Cardiac fibroblast (primary cell): ENCODE data around the gene DGKB.

Experiments
- DNase-seq, 2 donors: peaks; one replicate each; pipeline versions ENCODE4 v3.0.0 to v3.0.0-alpha.2; 2010; ENCODE audit warnings: low read depth in 2 of 2
- H3K4me3 ChIP-seq, 2 donors: replicated peaks in 1 of 2; 1 replicate in 1 of 2; 2 replicates in 1 of 2; pipeline ENCODE4 v1.5.1; 2011; ENCODE audit warnings: low read depth in 2 of 2, low read length in 2 of 2, mild to moderate bottlenecking in 2 of 2, moderate library complexity in 1 of 2
- TF ChIP-seq, protein P1 (sequence below): IDR thresholded peaks from one replicate; pipeline ENCODE4 v1.5.1; 2011; ENCODE audit warnings: low read depth, mild to moderate bottlenecking, low read length, inconsistent platforms

DGKB gene

DNA sequence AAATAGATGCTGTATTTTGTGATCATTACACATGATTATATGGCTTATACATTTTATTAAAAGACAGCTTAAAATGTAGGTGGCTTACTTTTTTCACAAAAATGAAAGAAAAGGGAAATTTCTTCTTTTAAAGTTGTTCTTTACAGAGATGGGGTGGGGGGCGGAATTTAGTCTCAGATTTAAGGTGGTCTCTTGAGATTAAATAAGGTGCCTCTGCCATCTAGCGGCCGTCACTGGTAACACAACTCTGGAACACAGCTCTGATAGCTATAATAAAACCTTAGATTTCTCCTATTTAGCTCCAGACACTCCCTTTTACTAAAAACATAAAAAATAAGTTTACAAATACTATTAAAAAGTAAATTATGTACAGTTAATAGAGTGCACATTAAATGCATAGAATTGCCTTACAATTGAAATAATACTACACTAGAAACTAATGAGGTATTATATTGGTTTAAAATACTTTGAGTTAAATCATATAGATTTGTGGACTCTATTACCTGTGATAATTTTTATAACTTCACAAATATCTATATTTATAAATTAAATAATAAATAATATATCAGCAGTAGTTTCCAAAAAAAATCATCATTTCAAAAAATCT, 210.9 kb downstream of the DGKB start:
- DNase-seq: peak; percentile 49 to 56
- TF ChIP-seq, protein P1, sequence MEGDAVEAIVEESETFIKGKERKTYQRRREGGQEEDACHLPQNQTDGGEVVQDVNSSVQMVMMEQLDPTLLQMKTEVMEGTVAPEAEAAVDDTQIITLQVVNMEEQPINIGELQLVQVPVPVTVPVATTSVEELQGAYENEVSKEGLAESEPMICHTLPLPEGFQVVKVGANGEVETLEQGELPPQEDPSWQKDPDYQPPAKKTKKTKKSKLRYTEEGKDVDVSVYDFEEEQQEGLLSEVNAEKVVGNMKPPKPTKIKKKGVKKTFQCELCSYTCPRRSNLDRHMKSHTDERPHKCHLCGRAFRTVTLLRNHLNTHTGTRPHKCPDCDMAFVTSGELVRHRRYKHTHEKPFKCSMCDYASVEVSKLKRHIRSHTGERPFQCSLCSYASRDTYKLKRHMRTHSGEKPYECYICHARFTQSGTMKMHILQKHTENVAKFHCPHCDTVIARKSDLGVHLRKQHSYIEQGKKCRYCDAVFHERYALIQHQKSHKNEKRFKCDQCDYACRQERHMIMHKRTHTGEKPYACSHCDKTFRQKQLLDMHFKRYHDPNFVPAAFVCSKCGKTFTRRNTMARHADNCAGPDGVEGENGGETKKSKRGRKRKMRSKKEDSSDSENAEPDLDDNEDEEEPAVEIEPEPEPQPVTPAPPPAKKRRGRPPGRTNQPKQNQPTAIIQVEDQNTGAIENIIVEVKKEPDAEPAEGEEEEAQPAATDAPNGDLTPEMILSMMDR: peak; percentile 67
- no peak overlapping the region for H3K4me3 ChIP-seq

DNA sequence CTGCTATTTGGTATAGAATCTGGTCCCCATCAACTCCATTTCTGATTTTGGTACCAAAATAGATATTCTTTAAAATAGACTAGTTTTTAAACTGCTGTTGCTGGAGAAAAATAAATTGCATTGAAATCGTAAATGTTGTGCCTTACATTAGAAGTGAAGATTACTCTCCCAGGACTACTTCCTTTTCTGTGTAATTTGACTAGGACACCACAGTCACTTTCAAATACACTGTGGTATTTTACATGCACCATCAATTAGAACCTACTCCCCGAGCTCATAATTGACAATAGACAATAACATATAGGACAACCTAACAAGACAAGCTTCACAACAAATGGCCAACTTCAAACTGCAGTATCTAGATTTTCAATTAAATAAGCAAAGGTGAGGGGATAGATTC, 211.5 kb downstream of the DGKB start:
- TF ChIP-seq, protein P1: no peak
- no peak overlapping the region for H3K4me3 ChIP-seq
- no peak for DNase-seq

DNA sequence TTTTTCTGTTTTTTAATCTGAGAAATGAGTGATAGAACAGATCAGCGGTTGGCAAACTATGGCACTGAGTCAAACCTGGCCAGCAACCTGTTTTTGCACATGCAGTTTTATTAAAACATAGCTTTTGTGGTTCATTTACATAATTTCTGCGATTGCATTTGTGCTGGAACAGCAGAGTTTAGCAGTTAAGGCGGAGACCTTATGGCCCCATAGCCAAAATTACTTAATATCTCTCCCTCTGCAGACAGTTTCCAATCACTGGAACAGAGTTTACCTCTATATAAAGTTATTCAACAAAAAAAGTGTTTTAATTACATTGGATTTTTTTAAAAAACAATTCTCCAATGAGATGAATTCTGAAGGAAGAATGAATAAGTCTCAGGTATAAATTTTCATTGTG, 212.1 kb downstream of the DGKB start:
- DNase-seq: no peak
- TF ChIP-seq, protein P1: no peak
- H3K4me3 ChIP-seq: no peak overlapping the region

DNA sequence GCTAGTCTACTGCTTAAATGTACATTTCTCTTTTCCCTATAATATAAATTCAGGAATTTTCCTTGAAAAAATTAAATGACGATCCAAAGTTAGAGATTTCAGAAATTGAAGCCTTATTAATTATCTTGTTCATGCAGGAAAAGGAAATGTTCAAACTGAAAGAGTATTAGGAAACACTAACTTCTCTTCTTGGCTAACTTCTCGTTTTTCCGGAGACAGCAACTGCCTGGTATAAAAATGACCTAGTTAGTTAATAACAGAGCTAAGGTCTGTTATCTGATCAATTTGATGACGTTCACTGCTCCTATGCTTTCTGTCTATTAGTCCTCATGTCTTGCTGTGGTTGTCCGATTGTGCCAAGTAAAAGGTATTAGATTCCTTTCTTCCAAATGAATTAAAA, 212.5 kb downstream of the DGKB start:
- H3K4me3 ChIP-seq: no peak overlapping the region
- no peak for DNase-seq
- TF ChIP-seq, protein P1: no peak

DNA sequence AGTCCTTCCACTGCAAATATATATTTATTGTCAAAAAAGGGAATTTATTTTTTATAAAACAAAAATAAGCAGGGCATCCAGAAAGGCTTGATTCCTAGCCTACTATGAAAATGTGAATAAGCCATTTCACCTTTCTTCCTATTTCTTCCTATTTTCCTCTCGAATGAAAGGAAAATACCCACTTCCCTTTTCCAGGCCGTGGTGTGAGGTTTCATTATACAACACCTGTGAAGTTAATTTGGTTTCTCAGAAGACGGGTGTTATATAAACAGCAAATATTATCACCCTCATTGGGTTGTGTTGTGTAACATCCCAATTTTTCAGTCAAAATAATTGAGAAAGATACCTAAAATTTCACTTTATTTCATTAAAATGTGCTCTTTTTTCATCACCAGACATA, 214.3 kb downstream of the DGKB start:
- no peak for DNase-seq
- TF ChIP-seq, protein P1: no peak
- H3K4me3 ChIP-seq: no peak overlapping the region

DNA sequence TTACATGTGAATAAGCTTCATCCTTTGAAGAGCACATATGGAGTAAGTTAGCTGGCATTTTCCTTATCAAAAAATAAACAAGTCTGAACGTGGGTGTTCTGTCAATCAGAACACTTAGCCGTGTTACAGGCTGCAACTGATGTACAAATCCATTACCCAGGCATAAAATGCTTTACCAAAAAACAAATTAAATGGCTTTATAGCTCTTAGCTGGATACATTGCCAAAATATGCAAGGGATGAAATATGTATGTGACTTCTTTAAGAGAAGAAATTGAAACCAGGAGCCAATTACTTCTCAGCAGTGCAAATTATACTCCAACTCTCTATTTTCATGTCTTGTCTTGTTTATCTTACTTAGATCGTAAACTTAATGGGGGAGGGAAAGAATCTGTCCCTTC, 214.8 kb downstream of the DGKB start:
- TF ChIP-seq, protein P1: no peak
- H3K4me3 ChIP-seq: no peak overlapping the region
- DNase-seq: peak; percentile 37 to 49

DNA sequence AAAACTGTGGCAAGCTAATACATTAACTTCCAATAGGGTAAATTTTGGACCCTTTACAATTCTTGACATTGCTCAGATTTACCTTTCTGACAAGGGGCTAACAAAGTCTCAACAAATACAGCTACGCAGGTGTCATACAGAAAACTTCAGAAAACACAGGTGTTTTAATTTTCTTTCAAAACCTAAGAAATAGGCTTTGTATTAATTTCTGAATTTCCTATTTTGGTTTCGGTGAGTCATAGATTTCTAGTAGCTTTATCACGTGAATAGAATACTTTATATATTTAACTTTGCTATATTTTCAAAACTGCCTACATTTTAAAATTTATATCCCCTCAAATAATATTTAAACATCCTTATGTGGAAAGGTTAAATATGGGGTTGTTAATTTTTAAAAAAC, 215.3 kb downstream of the DGKB start:
- TF ChIP-seq, protein P1: no peak
- no peak overlapping the region for H3K4me3 ChIP-seq
- no peak for DNase-seq
